Suppressor macrophage (primary cell): ENCODE data around the gene CFAP61.

ENCODE experiments used
- DNase-seq, 4 experiments: peaks; one replicate each; pipeline ENCODE4 v3.0.0-alpha.2; 2020 to 2022

Gene CFAP61

DNA sequence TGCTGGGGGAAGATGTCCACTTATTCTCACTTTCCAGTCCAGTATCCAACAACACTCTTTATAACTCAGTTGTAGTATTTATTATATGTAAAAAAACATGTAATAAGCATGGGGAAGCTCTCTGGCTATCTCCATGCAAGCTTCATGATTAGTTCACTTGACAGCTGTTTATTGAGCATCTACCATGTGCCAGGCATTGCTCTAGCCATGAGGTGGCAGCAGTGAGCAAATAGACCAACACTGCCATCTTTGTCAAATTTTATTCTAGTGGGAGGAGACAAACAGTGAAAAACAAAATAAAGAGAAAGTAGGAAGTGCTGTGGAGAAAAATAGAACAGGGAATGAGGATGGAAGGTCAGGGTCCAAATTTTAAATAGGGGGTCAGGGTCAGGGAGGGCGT, 131.8 kb downstream of the CFAP61 start:
- peak; percentile 60 to 77 (median 66) for DNase-seq

- DNase-seq, result peak; percentile 18 to 56 (median 49)
Observed at GRCh38 chr20:20184706-20185105, 132.4 kb downstream of the CFAP61 start.

GRCh38 chr20:20188647-20189046, 136.3 kb downstream of the CFAP61 start:
- DNase-seq, result no peak

GRCh38 chr20:20192366-20192765, 140.0 kb downstream of the CFAP61 start:
- no peak for DNase-seq

- DNase-seq, result no peak
Observed at GRCh38 chr20:20195021-20195705, 142.8 kb downstream of the CFAP61 start.

DNA sequence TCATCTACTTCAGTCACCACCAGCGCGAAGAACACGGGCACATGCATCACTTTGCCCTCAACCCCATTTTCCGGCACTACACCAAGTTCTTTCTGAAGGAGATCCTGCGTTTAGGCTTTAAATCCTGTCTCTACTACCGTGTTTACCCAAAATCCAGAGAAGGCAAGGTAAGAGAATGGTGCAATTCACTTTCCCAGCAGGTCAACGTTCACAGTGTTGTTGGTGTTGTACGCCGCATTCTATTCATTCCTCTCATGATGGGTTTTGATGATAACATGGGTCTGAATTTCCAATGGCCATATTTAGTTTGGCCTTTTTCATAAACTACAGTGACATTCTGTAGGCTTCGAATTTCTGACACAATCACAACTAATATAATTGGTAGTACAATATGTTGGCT, 144.3 kb downstream of the CFAP61 start:
- DNase-seq, result no peak

DNA sequence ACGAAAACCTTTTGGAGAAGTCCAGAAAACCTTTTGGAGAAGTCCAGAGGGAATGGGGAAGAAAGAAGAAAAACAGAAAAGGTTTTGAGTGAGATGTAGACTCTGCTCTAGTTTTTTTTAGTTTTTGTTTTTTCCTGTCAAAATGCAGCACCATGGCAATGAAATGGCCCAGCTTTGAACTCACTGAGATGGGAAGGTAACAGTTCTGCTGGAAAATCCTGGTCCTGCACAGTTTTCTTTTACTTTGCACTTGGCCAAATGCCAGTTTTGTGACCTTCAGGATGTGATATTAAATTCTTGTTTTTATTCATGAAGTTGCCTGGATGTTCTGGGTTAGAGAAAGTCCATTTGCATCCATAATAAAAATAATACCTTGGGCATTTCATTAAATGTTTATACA, 145.7 kb downstream of the CFAP61 start:
- peak in 2 of 4 experiments; percentile 11 to 15 for DNase-seq

- DNase-seq, result no peak
Observed at GRCh38 chr20:20199361-20200160, 147.2 kb downstream of the CFAP61 start.

DNA sequence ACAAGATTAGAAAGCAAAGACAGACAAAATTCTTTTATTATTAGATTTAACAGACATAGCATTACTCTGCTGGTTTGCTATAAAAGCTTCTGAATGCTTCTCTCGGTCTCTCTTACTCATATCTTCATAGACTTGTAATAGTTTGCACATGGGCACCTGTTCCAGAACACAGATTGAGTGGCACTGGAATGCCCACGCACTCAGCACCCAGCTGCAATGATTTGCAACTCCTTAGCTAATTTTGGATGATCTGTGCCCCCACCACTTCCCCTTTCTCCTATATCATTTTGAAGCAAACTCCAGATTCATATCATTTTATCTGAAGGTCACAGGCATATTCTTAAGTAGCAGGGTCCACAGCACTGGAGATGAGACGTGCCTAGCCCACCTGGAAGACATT, 148.8 kb downstream of the CFAP61 start:
- peak; percentile 49 to 72 (median 64) for DNase-seq

- DNase-seq, result peak in 3 of 4 experiments; percentile 16 to 41 (median 20)
Observed at GRCh38 chr20:20201639-20202038, 149.3 kb downstream of the CFAP61 start.

- DNase-seq, result no peak
Observed at GRCh38 chr20:20202768-20203167, 150.4 kb downstream of the CFAP61 start.

GRCh38 chr20:20203784-20204183, 151.5 kb downstream of the CFAP61 start:
- no peak for DNase-seq

GRCh38 chr20:20204256-20204655, 151.9 kb downstream of the CFAP61 start:
- no peak for DNase-seq

DNA sequence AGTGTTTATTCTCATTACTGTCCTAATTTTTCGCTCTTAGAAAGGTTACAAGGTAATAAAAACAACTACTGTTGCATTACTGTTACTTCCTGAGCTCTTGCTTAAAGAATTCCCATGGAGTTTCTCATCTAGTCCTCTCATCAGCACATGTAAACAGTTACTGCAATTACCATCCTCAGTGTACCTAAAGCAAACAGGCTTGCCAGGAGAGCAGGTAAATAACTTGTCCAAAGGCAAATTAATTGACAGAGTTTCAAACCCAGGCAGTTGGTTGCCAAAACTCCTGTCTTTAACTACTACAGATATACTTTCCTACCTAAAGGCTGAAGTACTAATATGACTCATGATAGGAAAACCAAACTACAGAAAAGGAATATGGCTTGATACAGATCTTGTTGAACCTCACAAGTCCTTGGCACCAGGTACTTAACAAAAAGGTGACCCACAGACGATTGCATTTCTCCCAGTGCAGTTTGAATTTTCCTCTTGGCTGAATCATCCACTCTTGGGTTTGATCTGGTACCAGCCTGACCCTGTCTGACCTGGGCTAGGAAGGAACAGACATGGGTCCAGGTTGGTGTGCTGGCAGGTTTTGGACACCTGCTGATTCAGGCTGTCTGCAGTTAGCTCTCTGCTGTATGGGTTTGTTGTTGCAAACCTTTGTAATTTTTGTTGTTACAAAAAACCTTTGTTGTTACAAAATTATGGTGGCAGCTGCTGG, 153.0 kb downstream of the CFAP61 start:
- no peak for DNase-seq

DNA sequence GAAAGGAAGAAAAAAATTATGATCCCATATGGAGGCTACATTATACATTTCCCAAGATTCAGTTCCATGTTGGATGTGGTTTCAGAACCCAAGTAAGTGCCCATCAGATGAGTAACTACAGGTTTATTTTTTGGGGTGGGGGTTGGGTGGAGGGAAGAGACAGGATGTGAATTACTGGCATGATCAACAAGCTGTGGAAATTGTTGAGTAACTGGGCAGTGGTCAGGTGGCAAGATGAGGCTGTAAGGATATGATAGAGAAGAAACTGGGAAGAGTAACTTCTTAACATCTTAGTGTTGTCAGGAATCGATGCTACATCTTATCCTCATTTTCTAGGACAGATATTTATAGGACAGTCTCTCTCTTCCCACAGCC, 153.5 kb downstream of the CFAP61 start:
- DNase-seq, result no peak

- no peak for DNase-seq
Observed at GRCh38 chr20:20206788-20207187, 154.5 kb downstream of the CFAP61 start.

DNA sequence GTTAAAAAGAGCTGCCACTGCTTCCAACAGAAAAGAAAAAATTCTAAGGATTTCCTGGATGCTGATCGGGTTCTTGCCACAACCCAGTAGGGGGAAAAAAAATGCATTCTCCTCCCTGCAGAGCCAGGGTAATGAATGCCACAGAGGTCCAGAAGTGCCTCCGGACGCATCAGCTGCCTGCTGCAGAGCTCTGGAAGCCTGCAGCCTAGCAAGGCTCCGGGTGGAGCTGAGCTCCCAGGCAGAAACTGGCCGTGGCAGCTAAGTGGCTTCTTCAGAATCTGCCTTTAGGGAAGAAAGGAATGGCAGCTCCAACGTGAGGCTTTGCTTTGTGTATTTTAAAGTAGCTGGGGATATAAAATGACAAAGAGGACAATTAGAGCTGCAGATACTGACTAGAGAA, 155.0 kb downstream of the CFAP61 start:
- DNase-seq, result no peak

GRCh38 chr20:20207872-20208271, 155.5 kb downstream of the CFAP61 start:
- DNase-seq, result no peak

- DNase-seq, result no peak
Observed at GRCh38 chr20:20209684-20210083, 157.4 kb downstream of the CFAP61 start.

- DNase-seq, result no peak
Observed at GRCh38 chr20:20210327-20210726, 158.0 kb downstream of the CFAP61 start.

DNA sequence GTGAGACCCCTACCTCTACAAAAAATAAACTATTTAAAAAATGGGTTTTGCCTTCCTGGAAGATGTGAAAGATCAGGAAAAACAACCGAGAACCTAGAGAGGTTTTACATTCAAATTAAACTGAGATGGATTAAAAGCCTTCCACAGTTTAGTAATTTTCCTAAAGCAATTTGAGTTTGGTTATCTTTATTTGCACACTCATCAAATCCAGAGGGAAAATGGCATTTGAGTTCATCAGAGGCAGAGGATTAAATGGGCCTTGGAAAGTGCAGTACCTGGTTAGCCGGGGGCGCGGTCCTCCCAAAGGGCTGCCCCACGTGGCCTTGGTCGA, 158.6 kb downstream of the CFAP61 start:
- DNase-seq, result no peak

- DNase-seq, result no peak
Observed at GRCh38 chr20:20211274-20211987, 159.1 kb downstream of the CFAP61 start.

- DNase-seq, result no peak
Observed at GRCh38 chr20:20211988-20212518, 159.7 kb downstream of the CFAP61 start.
